ENCODE results near the gene FGD3.

DNA sequence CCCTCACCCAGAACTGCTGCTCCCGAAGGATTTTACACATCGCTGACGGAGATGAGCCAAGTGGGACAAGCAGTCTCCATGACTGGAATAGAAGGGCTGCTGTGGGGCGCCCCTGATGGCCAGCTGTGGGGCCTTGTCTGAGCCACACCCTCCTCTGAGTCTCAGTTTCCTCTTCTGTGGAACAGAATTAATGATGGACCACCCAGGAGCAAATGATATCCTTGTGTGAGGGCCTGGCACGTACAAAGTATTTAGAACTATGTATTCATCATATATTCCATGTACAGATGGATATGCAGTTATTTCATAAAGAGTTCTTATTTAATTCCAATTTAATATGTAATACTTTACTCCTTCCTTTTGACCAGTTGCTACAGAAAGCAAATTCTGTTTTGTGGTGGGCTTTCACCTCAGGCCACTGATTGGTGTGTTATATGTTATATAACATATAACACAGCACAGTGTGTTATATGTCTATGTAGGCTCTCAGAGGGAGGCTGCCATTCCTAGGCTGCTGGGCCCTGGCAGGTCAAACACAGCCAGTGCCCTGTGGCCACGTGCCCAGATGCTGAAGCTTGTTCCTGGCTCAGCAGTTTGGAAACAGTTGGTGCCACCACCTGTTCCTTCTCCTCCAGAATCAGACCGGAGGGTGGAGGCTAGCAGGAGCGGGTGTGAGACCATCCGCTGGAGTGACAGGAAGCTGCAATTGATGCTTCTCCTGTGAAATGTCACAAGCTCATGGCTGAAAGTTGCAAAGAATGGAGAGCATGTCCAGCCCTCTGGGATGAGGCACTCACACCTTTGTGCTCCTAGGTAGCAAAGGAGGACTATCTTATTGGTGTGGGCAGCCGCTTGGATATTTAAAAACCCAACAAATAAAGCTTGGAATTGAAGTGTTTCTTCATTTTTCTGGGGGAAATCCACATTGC, 4.4 kb upstream of the FGD3 start:
- TF ChIP-seq POLR2A (IDR thresholded peaks at IDR 0.05): no peak
- TF ChIP-seq, protein P1, sequence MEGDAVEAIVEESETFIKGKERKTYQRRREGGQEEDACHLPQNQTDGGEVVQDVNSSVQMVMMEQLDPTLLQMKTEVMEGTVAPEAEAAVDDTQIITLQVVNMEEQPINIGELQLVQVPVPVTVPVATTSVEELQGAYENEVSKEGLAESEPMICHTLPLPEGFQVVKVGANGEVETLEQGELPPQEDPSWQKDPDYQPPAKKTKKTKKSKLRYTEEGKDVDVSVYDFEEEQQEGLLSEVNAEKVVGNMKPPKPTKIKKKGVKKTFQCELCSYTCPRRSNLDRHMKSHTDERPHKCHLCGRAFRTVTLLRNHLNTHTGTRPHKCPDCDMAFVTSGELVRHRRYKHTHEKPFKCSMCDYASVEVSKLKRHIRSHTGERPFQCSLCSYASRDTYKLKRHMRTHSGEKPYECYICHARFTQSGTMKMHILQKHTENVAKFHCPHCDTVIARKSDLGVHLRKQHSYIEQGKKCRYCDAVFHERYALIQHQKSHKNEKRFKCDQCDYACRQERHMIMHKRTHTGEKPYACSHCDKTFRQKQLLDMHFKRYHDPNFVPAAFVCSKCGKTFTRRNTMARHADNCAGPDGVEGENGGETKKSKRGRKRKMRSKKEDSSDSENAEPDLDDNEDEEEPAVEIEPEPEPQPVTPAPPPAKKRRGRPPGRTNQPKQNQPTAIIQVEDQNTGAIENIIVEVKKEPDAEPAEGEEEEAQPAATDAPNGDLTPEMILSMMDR (IDR thresholded peaks at IDR 0.05): no peak
